DOHH2 (cell line): ENCODE data around the gene SLC4A1.

ENCODE experiments used
- H3F3A ChIP-seq: fragments of 200-600 bp; sonication (generic), shearing (Covaris generic); 2 replicates; pipeline ENCODE4 v1.6.0; 2016; ENCODE audit warnings: antibody characterized with exemption, mild to moderate bottlenecking; ENCODE audit not compliant: control insufficient read depth, insufficient read depth
- H3K27ac ChIP-seq: fragments of 200-600 bp; sonication (generic); 2 replicates; pipeline ENCODE4 v1.5.1; 2014; ENCODE audit warnings: low read depth, mild to moderate bottlenecking, low read length, moderate library complexity
- H3K27me3 ChIP-seq: fragments of 200-600 bp; sonication (generic); 2 replicates; pipeline ENCODE4 v1.6.1; 2014; ENCODE audit warnings: mild to moderate bottlenecking, low read length, mixed read lengths; ENCODE audit not compliant: control insufficient read depth
- H3K36me3 ChIP-seq: fragments of 200-600 bp; sonication (generic); 2 replicates; pipeline ENCODE4 v1.6.1; 2014; ENCODE audit warnings: mild to moderate bottlenecking, low read length, moderate library complexity, mixed read lengths; ENCODE audit not compliant: control insufficient read depth
- H3K4me1 ChIP-seq: fragments of 200-600 bp; sonication (generic); 2 replicates; pipeline ENCODE4 v1.6.1; 2014; ENCODE audit warnings: mild to moderate bottlenecking, low read length, mixed read lengths; ENCODE audit not compliant: control insufficient read depth
- H3K4me2 ChIP-seq: fragments of 200-600 bp; sonication (generic); 2 replicates; pipeline ENCODE4 v1.6.0; 2014; ENCODE audit warnings: mild to moderate bottlenecking, low read length, moderate library complexity
- H3K4me3 ChIP-seq: fragments of 200-600 bp; sonication (generic); 2 replicates; pipeline ENCODE4 v1.5.1; 2014; ENCODE audit warnings: mild to moderate bottlenecking, low read length, mixed read lengths
- H3K79me2 ChIP-seq: fragments of 200-600 bp; sonication (generic); 2 replicates; pipeline ENCODE4 v1.6.1; 2014; ENCODE audit warnings: mild to moderate bottlenecking, low read length, mixed read lengths; ENCODE audit not compliant: control insufficient read depth
- H3K9me2 ChIP-seq: fragments of 200-600 bp; sonication (generic); replicated peaks from 2 replicates; pipeline ENCODE4 v1.6.1; 2014; ENCODE audit warnings: mild to moderate bottlenecking, low read length, mixed read lengths; ENCODE audit not compliant: control insufficient read depth
- H3K9me3 ChIP-seq: fragments of 200-600 bp; sonication (generic); 2 replicates; pipeline ENCODE4 v1.6.1; 2014; ENCODE audit warnings: antibody characterized with exemption, low read length, mixed read lengths; ENCODE audit not compliant: control insufficient read depth, insufficient read depth
- H4K20me1 ChIP-seq: fragments of 200-600 bp; sonication (generic); 2 replicates; pipeline ENCODE4 v1.6.0; 2014; ENCODE audit warnings: low read depth, mild to moderate bottlenecking, antibody characterized with exemption, low read length, moderate library complexity; ENCODE audit not compliant: control insufficient read depth, insufficient read depth
- EZH2phosphoT487 ChIP-seq: fragments of 200-600 bp; sonication (generic); IDR thresholded peaks from 2 replicates; pipeline ENCODE4 v1.6.1; 2017; ENCODE audit warnings: borderline replicate concordance, mild to moderate bottlenecking, antibody characterized with exemption, low read length, moderate library complexity, mixed read lengths
- TF ChIP-seq, protein P1 (sequence below): fragments of 200-600 bp; sonication (generic); IDR thresholded peaks from one replicate; pipeline ENCODE4 v1.5.1; 2014; ENCODE audit warnings: antibody characterized with exemption, mild to moderate bottlenecking, low read depth, low read length; ENCODE audit not compliant: poor library complexity, severe bottlenecking

The SLC4A1 gene

DNA sequence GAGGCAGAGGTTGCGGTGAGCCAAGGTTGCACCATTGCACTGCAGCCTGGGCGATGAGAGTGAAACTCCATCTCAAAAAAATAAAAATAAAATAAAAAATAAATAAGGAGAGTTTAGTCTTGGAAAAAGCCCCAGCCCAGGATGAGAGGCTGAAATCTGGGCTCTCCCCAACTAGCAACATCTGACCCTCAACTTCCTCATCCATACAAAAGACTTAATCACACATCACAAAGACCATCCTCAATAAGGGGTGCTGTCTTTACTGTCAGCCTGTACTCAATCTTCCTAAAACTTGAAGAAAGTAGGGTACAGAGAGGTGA is 11.4 kb upstream of the SLC4A1 start:
- Histone ChIP-seq H3K27ac (no peak overlapping the region), H3K4me2 (peak overlapping the region; percentile 27; the same call in 1 of the 2 replicates), H3K4me3 (no peak overlapping the region)

DNA sequence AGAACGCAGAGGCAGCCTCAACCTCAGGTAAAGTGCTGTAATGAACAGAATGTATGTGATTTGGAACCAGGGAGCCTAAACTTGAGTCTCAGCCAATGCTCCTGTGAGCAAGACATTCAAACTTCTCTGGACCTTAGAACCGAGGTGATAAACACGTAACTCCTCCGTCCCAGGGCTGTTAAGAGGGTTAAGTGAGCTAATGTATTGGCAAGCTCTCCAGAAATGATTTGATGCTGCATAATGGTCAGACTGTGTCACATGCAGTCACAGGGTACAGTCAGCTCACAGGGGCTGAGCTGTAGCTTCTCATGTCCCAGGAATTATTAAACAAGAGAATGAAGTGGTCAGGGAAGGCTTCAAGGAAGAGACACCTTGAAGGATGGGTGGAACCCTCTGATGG is 10.0 kb upstream of the SLC4A1 start:
- Histone ChIP-seq H4K20me1 (no peaks in the 10 kb centered on the region), H3K36me3 (no peaks in the 10 kb centered on the region), H3K4me2 (no peak overlapping the region), H3K4me1 (peaks cover 13% of the 10 kb centered on the region), H3K27me3 (peaks cover 29% of the 10 kb centered on the region; the same call in 1 of the 2 replicates), H3K9me3 (no peaks in the 10 kb centered on the region), H3K9me2 (no peaks in the 10 kb centered on the region), H3K27ac (no peak overlapping the region), H3F3A (peaks cover 3% of the 10 kb centered on the region; the same call in 1 of the 2 replicates), H3K79me2 (no peaks in the 10 kb centered on the region), H3K4me3 (no peak overlapping the region)
- TF ChIP-seq, protein P1, sequence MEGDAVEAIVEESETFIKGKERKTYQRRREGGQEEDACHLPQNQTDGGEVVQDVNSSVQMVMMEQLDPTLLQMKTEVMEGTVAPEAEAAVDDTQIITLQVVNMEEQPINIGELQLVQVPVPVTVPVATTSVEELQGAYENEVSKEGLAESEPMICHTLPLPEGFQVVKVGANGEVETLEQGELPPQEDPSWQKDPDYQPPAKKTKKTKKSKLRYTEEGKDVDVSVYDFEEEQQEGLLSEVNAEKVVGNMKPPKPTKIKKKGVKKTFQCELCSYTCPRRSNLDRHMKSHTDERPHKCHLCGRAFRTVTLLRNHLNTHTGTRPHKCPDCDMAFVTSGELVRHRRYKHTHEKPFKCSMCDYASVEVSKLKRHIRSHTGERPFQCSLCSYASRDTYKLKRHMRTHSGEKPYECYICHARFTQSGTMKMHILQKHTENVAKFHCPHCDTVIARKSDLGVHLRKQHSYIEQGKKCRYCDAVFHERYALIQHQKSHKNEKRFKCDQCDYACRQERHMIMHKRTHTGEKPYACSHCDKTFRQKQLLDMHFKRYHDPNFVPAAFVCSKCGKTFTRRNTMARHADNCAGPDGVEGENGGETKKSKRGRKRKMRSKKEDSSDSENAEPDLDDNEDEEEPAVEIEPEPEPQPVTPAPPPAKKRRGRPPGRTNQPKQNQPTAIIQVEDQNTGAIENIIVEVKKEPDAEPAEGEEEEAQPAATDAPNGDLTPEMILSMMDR, result no peak
- no peak for TF ChIP-seq EZH2phosphoT487

More for the DNA sequence above, 11.4 kb upstream of the SLC4A1 start:
- Histone ChIP-seq H3K27me3 (peaks cover 25% of the 10 kb centered on the region; the same call in 1 of the 2 replicates), H3K9me2 (no peaks in the 10 kb centered on the region), H3F3A (peaks cover 3% of the 10 kb centered on the region; the same call in 1 of the 2 replicates), H3K36me3 (no peaks in the 10 kb centered on the region), H3K9me3 (no peaks in the 10 kb centered on the region), H4K20me1 (no peaks in the 10 kb centered on the region), H3K79me2 (no peaks in the 10 kb centered on the region), H3K4me1 (peaks cover 13% of the 10 kb centered on the region)
- TF ChIP-seq, protein P1, result no peak
- TF ChIP-seq EZH2phosphoT487, result no peak

DNA sequence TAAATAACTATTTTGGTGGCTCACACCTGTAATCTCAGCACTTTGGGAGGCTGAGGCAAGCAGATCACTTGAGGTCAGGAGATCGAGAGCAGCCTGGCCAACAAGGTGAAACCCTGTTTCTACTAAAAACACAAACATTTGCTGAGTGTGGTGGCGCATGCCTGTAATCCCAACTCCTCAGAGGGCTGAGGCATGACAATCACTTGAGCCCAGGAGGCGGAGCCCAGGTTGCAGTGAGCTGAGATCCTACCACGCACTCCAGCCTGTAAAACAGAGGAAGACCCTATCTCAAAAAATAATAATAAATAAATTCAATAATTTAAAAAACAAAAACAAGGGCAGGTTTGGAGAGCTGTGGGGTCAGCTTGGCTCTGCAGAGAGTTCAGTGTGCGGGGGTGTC is 5.7 kb upstream of the SLC4A1 start:
- TF ChIP-seq EZH2phosphoT487, result no peak
- TF ChIP-seq, protein P1, result no peak
- no peaks in the 10 kb centered on the region for H3K36me3 ChIP-seq
- H3K79me2 ChIP-seq, result no peaks in the 10 kb centered on the region
- H3K4me2 ChIP-seq, result no peak overlapping the region
- H3K27ac ChIP-seq, result no peak overlapping the region
- no peaks in the 10 kb centered on the region for H3K9me3 ChIP-seq
- H3K27me3 ChIP-seq, result peaks cover 19% of the 10 kb centered on the region; the same call in 1 of the 2 replicates
- H4K20me1 ChIP-seq, result no peaks in the 10 kb centered on the region
- peaks cover 5% of the 10 kb centered on the region; the same call in 1 of the 2 replicates for H3K4me1 ChIP-seq
- H3K4me3 ChIP-seq, result no peak overlapping the region
- H3F3A ChIP-seq, result no peaks in the 10 kb centered on the region
- no peaks in the 10 kb centered on the region for H3K9me2 ChIP-seq
